Thyroid gland (tissue), 4 donors: ENCODE measurements around the gene DOCK9. TPM values are rescaled to one million over a fixed set of nuclear protein-coding genes. Genes with fewer than 3 reads are reported as not detected.
A peak's percentile ranks its signal among the peaks of the same experiment; 100 is the strongest.

Source experiments
- DNase-seq, 2 donors: peaks; one replicate each; pipeline ENCODE4 v3.0.0-alpha.2; 2019
- H3K27ac ChIP-seq, 3 donors: fragments of 200-600 bp; sonication (generic); 1 replicate in 2 of 3; 2 replicates in 1 of 3; pipeline ENCODE4 v1.5.1; 2016 to 2019; ENCODE audit warnings: mild to moderate bottlenecking in 1 of 3, moderate library complexity in 1 of 3
- H3K27me3 ChIP-seq: fragments of 200-600 bp; sonication (generic); one replicate; pipeline ENCODE4 v1.5.1; 2019
- H3K36me3 ChIP-seq, 2 donors: fragments of 200-600 bp; sonication (generic); one replicate each; pipeline ENCODE4 v1.5.1; 2016 to 2019
- H3K4me1 ChIP-seq, 2 donors: fragments of 200-600 bp; sonication (generic); one replicate each; pipeline ENCODE4 v1.5.1; 2017 to 2019
- H3K4me3 ChIP-seq, 3 donors: fragments of 200-600 bp; sonication (generic); replicated peaks in 1 of 3; 1 replicate in 2 of 3; 2 replicates in 1 of 3; pipeline ENCODE4 v1.5.1; 2016; ENCODE audit warnings: mild to moderate bottlenecking in 1 of 3
- H3K9me3 ChIP-seq: fragments of 200-600 bp; sonication (generic); one replicate; pipeline ENCODE4 v1.5.1; 2017
- CTCF ChIP-seq, 6 experiments: fragments of 200-600 bp in 3 of 6; fragments of 450-650 bp in 3 of 6; sonication (generic) in 3 of 6; IDR thresholded peaks; one replicate each; pipeline ENCODE4 v1.5.1; 2016 to 2019; ENCODE audit warnings: antibody characterized with exemption in 6 of 6, mild to moderate bottlenecking in 2 of 6, inconsistent platforms in 1 of 6, moderate library complexity in 1 of 6
- POLR2A ChIP-seq, 2 donors: fragments of 450-650 bp; IDR thresholded peaks; one replicate each; pipeline ENCODE4 v1.6.1; 2017; ENCODE audit warnings: antibody characterized with exemption in 2 of 2, mild to moderate bottlenecking in 2 of 2, moderate library complexity in 1 of 2
- WGBS, 2 donors: methylation state at CpG; one replicate each; pipeline ENCODE4 v1.1.5; 2017; 5-methylcytosine and 5-hydroxymethylcytosine counted together
- intact Hi-C: fragments of 100-400 bp; cut with DNase I; formaldehyde crosslinking; loops from one replicate; pipeline ENCODE4 v1.15.1; 2023
- total RNA-seq, 4 donors: library from RNA; depleted of rRNA; stranded (reverse); fragments of >200 nt; gene quantifications; one replicate each; pipeline ENCODE4 v1.2.3, GENCODE V29; 2016

Gene DOCK9
- total RNA-seq, 4 donors from 2014 or later: 126 to 240 (median 160) TPM

GRCh38 chr13:98927951-98928927 is 49.6 kb downstream of the DOCK9 start:
- intact Hi-C loops: loop anchor here (10.0 kb wide), 1 partner anchor 107 kb away; no protein-coding TSS in a partner anchor
- WGBS, 2 donors: 70 to 78% methylated on average over 2 of the region's 2 CpGs
- Histone ChIP-seq H3K4me3 (no peak overlapping the region), H3K9me3 (no peaks in the 10 kb centered on the region), H3K27ac (peak overlapping the region; percentile 14 to 44 (median 39)), H3K27me3 (no peaks in the 10 kb centered on the region), H3K4me1 (peaks cover 18 to 23% of the 10 kb centered on the region in 2 donors), H3K36me3 (no peaks in the 10 kb centered on the region)
- no peak for TF ChIP-seq CTCF (IDR thresholded peaks at IDR 0.05)
- no peak for TF ChIP-seq POLR2A (IDR thresholded peaks at IDR 0.05)
- DNase-seq: no peak

- H3K9me3 ChIP-seq: no peaks in the 10 kb centered on the region
- no peak overlapping the region for H3K4me3 ChIP-seq
- peak overlapping the region in 1 of 3 donors; percentile 59 for H3K27ac ChIP-seq
- H3K36me3 ChIP-seq: peaks cover 0 to 7% of the 10 kb centered on the region in 2 donors
- 79 to 94% methylated on average over 4 of the region's 4 CpGs for WGBS, 2 donors
- intact Hi-C loops: loop anchor here (10.0 kb wide), 1 partner anchor 109 kb away; no protein-coding TSS in a partner anchor
- H3K4me1 ChIP-seq: peaks cover 31 to 33% of the 10 kb centered on the region in 2 donors
- H3K27me3 ChIP-seq: no peaks in the 10 kb centered on the region
- no peak for DNase-seq
- no peak for TF ChIP-seq POLR2A (IDR thresholded peaks at IDR 0.05)
- no peak for TF ChIP-seq CTCF (IDR thresholded peaks at IDR 0.05)
Measured at GRCh38 chr13:98925949-98926348, 51.9 kb downstream of the DOCK9 start.

GRCh38 chr13:98923641-98924397 is 54.0 kb downstream of the DOCK9 start:
- peaks cover 31 to 33% of the 10 kb centered on the region in 2 donors for H3K4me1 ChIP-seq
- H3K4me3 ChIP-seq: no peak overlapping the region
- peak overlapping the region in 1 of 3 donors; percentile 63 for H3K27ac ChIP-seq
- DNase-seq: no peak
- peaks cover 0 to 7% of the 10 kb centered on the region in 2 donors for H3K36me3 ChIP-seq
- no peak for TF ChIP-seq CTCF (IDR thresholded peaks at IDR 0.05)
- TF ChIP-seq POLR2A (IDR thresholded peaks at IDR 0.05): no peak
- intact Hi-C loops: loop anchor here (10.0 kb wide), 1 partner anchor 111 kb away; no protein-coding TSS in a partner anchor
- H3K9me3 ChIP-seq: no peaks in the 10 kb centered on the region
- H3K27me3 ChIP-seq: no peaks in the 10 kb centered on the region
- WGBS, 2 donors: 78 to 79% methylated on average over 11 of the region's 11 CpGs

GRCh38 chr13:98922306-98922705 is 55.6 kb downstream of the DOCK9 start:
- no peak for DNase-seq
- H3K4me1 ChIP-seq: peaks cover 32 to 35% of the 10 kb centered on the region in 2 donors
- intact Hi-C loops: loop anchor here (10.0 kb wide), 1 partner anchor 112 kb away; no protein-coding TSS in a partner anchor
- WGBS, 2 donors: 72 to 80% methylated on average over 4 of the region's 4 CpGs
- no peaks in the 10 kb centered on the region for H3K9me3 ChIP-seq
- H3K36me3 ChIP-seq: peaks cover 0 to 7% of the 10 kb centered on the region in 2 donors
- no peak overlapping the region for H3K4me3 ChIP-seq
- H3K27ac ChIP-seq: peak overlapping the region in 1 of 3 donors; percentile 63
- no peak for TF ChIP-seq CTCF (IDR thresholded peaks at IDR 0.05)
- TF ChIP-seq POLR2A (IDR thresholded peaks at IDR 0.05): no peak
- H3K27me3 ChIP-seq: no peaks in the 10 kb centered on the region
